SU-DHL-6 (cell line): ENCODE measurements around the gene SLC2A6.

ENCODE experiments used
- H2AFZ ChIP-seq: fragments of 200-600 bp; sonication (generic); 2 replicates; pipeline ENCODE4 v1.6.1; 2014; ENCODE audit warnings: low read depth, mild to moderate bottlenecking, moderate library complexity, mixed read lengths, antibody characterized with exemption, low read length; ENCODE audit not compliant: severe bottlenecking
- H3F3A ChIP-seq: fragments of 200-600 bp; shearing (Covaris generic); 2 replicates; pipeline ENCODE4 v1.6.0; 2016; ENCODE audit warnings: antibody characterized with exemption, mild to moderate bottlenecking; ENCODE audit not compliant: insufficient read depth
- H3K27ac ChIP-seq: fragments of 200-600 bp; sonication (generic); 2 replicates; pipeline ENCODE4 v1.5.1; 2016; ENCODE audit warnings: low read depth, mild to moderate bottlenecking, low read length, moderate library complexity, mixed read lengths
- H3K27me3 ChIP-seq: fragments of 200-600 bp; sonication (generic), shearing (Covaris generic); 2 replicates; pipeline ENCODE4 v1.6.0; 2014; ENCODE audit warnings: mild to moderate bottlenecking, low read length
- H3K36me3 ChIP-seq: fragments of 200-600 bp; sonication (generic); 2 replicates; pipeline ENCODE4 v1.6.1; 2014; ENCODE audit warnings: mild to moderate bottlenecking, low read length, mixed read lengths
- H3K4me2 ChIP-seq: fragments of 300-600, 200-600 bp; shearing (Covaris generic), sonication (generic); 2 replicates; pipeline ENCODE4 v1.6.0; 2014; ENCODE audit warnings: low read length, low read depth, mild to moderate bottlenecking; ENCODE audit not compliant: poor library complexity, severe bottlenecking
- H3K4me3 ChIP-seq: fragments of 200-600 bp; sonication (generic); 2 replicates; pipeline ENCODE4 v1.5.1; 2014; ENCODE audit warnings: antibody characterized with exemption, low read length, mild to moderate bottlenecking, mixed read lengths; ENCODE audit not compliant: insufficient read depth, poor library complexity, severe bottlenecking
- H3K79me2 ChIP-seq: fragments of 200-600 bp; sonication (generic); 2 replicates; pipeline ENCODE4 v1.6.1; 2014; ENCODE audit warnings: mild to moderate bottlenecking, low read length, moderate library complexity; ENCODE audit not compliant: insufficient read depth
- H3K9ac ChIP-seq: fragments of 200-600 bp; sonication (generic); 2 replicates; pipeline ENCODE4 v1.7.0; 2014; ENCODE audit warnings: mild to moderate bottlenecking, low read length
- H3K9me2 ChIP-seq: fragments of 200-600 bp; sonication (generic); replicated peaks from 2 replicates; pipeline ENCODE4 v1.6.1; 2014; ENCODE audit warnings: low read length; ENCODE audit not compliant: insufficient read depth
- H3K9me3 ChIP-seq: fragments of 200-600 bp; sonication (generic); 2 replicates; pipeline ENCODE4 v1.6.1; 2014; ENCODE audit warnings: low read length, mixed read lengths; ENCODE audit not compliant: insufficient read depth
- H4K20me1 ChIP-seq: fragments of 200-600 bp; sonication (generic); 2 replicates; pipeline ENCODE4 v1.6.1; 2014; ENCODE audit warnings: low read depth, mild to moderate bottlenecking, antibody characterized with exemption, low read length, moderate library complexity, mixed read lengths
- EZH2phosphoT487 ChIP-seq: fragments of 200-600 bp; sonication (generic), shearing (Covaris generic); conservative IDR thresholded peaks from 2 replicates; pipeline ENCODE4 v1.6.1; 2018; ENCODE audit warnings: mild to moderate bottlenecking, antibody characterized with exemption, low read length, moderate library complexity, mixed read lengths
- TF ChIP-seq, protein P1 (sequence below): fragments of 200-600 bp; sonication (generic); IDR thresholded peaks from one replicate; pipeline ENCODE4 v1.5.1; 2017; ENCODE audit warnings: antibody characterized with exemption, mild to moderate bottlenecking, low read length, moderate library complexity; ENCODE audit not compliant: insufficient read depth, poor library complexity, severe bottlenecking

SLC2A6 gene

DNA sequence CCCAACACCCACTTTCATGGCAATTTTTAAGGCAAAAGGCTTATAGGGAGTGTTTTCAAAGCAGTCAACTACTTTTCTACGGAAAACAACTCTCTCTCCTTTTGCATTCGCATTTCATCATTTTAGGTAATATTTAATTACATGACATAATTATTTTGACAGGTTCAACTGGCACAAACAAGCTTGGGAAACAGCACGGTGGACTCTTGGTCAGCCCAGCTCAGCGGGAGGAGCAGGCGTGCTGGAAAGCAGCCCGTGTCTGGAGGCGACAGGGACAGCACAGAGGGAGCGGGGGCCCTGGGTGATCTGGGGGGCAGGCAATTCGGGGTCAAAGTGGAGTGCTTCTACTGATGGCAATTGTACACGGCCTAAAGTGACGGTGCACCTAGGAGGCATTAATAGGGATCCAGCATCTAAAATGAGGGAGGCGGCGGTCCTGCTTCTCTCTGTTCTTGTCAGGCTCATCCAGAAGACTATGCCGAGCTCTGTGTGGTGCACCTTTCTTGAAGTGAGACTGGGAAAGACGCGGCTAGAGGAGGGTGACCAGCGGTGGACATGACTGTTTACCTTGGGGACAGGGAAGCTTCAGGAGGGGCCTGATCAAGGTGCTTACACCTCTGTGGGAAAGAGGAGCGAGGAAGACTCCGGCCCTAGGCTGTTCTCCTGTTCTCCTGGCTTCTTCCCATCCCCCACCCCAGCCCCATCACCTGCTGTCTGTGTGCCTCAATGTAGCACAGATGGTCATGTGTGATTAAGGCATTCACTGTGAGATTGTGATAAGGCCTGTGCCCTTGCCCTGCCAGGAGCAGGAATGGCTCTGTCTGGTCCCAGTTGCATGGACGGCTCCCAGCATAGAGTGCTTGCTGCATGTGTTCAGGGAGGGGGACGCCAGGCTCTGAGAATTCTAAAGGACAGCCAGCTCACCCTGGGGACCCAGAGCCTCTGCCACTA lies 42.5 kb upstream of the SLC2A6 start:
- H3K4me2 ChIP-seq = no peak overlapping the region
- no peaks in the 10 kb centered on the region for H3K79me2 ChIP-seq
- no peaks in the 10 kb centered on the region for H4K20me1 ChIP-seq
- no peak overlapping the region for H2AFZ ChIP-seq
- H3K9me3 ChIP-seq = no peaks in the 10 kb centered on the region
- H3K27me3 ChIP-seq = no peaks in the 10 kb centered on the region
- no peak overlapping the region for H3K27ac ChIP-seq
- no peaks in the 10 kb centered on the region for H3K9me2 ChIP-seq
- no peak overlapping the region for H3K9ac ChIP-seq
- no peak overlapping the region for H3K4me3 ChIP-seq
- no peaks in the 10 kb centered on the region for H3F3A ChIP-seq
- TF ChIP-seq, protein P1, sequence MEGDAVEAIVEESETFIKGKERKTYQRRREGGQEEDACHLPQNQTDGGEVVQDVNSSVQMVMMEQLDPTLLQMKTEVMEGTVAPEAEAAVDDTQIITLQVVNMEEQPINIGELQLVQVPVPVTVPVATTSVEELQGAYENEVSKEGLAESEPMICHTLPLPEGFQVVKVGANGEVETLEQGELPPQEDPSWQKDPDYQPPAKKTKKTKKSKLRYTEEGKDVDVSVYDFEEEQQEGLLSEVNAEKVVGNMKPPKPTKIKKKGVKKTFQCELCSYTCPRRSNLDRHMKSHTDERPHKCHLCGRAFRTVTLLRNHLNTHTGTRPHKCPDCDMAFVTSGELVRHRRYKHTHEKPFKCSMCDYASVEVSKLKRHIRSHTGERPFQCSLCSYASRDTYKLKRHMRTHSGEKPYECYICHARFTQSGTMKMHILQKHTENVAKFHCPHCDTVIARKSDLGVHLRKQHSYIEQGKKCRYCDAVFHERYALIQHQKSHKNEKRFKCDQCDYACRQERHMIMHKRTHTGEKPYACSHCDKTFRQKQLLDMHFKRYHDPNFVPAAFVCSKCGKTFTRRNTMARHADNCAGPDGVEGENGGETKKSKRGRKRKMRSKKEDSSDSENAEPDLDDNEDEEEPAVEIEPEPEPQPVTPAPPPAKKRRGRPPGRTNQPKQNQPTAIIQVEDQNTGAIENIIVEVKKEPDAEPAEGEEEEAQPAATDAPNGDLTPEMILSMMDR = no peak
- no peak for TF ChIP-seq EZH2phosphoT487
- no peaks in the 10 kb centered on the region for H3K36me3 ChIP-seq

GRCh38 chr9:133520121-133520835 lies 41.4 kb upstream of the SLC2A6 start:
- Histone ChIP-seq H2AFZ (no peak overlapping the region), H3K36me3 (no peaks in the 10 kb centered on the region), H3K27me3 (no peaks in the 10 kb centered on the region), H3F3A (no peaks in the 10 kb centered on the region), H3K9me2 (no peaks in the 10 kb centered on the region), H3K9ac (no peak overlapping the region), H3K9me3 (no peaks in the 10 kb centered on the region), H3K27ac (no peak overlapping the region), H3K4me2 (no peak overlapping the region), H3K4me3 (no peak overlapping the region), H4K20me1 (no peaks in the 10 kb centered on the region), H3K79me2 (no peaks in the 10 kb centered on the region)
- TF ChIP-seq, protein P1 = no peak
- TF ChIP-seq EZH2phosphoT487 = no peak

DNA sequence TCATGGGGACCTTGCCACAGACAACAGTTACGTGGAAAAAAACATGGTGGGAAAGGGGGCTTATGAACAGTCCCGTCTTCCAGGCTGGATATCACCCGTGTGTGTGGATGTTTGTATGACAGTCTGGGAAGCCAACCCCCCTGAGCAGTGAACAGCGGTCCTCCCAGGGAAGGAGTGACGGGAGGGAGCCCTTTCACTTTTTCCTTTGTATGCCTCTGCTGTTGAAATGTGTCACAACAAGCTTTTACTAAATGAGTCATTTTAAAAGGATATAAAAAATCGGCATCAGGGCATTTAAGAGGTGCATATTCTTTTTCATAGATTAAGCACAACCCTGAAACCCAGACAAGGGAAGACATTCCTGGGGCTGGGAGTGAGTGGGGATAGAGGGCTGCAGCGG lies 40.8 kb upstream of the SLC2A6 start:
- no peak overlapping the region for H2AFZ ChIP-seq
- TF ChIP-seq, protein P1 = no peak
- no peak for TF ChIP-seq EZH2phosphoT487
- H3K9me3 ChIP-seq = no peaks in the 10 kb centered on the region
- no peaks in the 10 kb centered on the region for H3K36me3 ChIP-seq
- H3F3A ChIP-seq = no peaks in the 10 kb centered on the region
- H4K20me1 ChIP-seq = no peaks in the 10 kb centered on the region
- H3K27me3 ChIP-seq = no peaks in the 10 kb centered on the region
- no peak overlapping the region for H3K9ac ChIP-seq
- no peak overlapping the region for H3K27ac ChIP-seq
- H3K4me2 ChIP-seq = no peak overlapping the region
- H3K9me2 ChIP-seq = no peaks in the 10 kb centered on the region
- no peaks in the 10 kb centered on the region for H3K79me2 ChIP-seq
- no peak overlapping the region for H3K4me3 ChIP-seq
